ENCODE results near the gene RND2.
"Not testable (repeated sequence)": the region's sequence is repeated elsewhere in the genome, so short reads cannot be mapped to it uniquely, and the experiment has no call there.

RND2 gene

DNA sequence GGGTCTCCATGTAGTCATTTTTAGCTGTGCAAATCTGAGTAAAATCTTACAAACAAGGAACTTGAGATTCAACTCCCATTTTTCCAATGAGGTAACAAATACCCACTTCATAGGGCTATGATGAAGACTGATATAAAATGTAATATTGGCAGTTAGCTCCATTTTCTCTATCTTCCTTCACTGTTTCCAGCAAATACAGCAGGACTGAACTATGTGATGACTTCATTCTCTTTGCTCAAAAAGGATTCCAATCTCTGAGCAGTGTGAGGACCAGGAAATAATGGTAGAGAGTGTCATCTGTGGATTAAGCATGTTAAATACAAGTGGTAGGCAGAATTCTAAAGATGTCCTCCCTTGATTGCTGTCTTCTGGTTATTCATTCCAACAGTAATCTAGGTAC, 18.3 kb downstream of the RND2 start:
- peak; percentile 10 for DNase-seq (ENCODE audit: low read depth, low spot score)
- ChIA-PET POLR2A (interaction anchor here (0.7 kb wide), 1 partner anchor 18 kb away, joined by 3 read pairs; no protein-coding TSS in a partner anchor), CTCF (interaction anchor here (1.2 kb wide), 2 partner anchors 19 to 199 kb away, joined by 4 read pairs; partner anchors contain the start of gene AOC2)
- H3K4me3 ChIP-seq (ENCODE audit: low read depth, low read length), result no peak overlapping the region
- TF ChIP-seq, protein P1, sequence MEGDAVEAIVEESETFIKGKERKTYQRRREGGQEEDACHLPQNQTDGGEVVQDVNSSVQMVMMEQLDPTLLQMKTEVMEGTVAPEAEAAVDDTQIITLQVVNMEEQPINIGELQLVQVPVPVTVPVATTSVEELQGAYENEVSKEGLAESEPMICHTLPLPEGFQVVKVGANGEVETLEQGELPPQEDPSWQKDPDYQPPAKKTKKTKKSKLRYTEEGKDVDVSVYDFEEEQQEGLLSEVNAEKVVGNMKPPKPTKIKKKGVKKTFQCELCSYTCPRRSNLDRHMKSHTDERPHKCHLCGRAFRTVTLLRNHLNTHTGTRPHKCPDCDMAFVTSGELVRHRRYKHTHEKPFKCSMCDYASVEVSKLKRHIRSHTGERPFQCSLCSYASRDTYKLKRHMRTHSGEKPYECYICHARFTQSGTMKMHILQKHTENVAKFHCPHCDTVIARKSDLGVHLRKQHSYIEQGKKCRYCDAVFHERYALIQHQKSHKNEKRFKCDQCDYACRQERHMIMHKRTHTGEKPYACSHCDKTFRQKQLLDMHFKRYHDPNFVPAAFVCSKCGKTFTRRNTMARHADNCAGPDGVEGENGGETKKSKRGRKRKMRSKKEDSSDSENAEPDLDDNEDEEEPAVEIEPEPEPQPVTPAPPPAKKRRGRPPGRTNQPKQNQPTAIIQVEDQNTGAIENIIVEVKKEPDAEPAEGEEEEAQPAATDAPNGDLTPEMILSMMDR (IDR thresholded peaks at IDR 0.05; ENCODE audit: insufficient read depth, low read length, missing control alignments), result no peak

DNA sequence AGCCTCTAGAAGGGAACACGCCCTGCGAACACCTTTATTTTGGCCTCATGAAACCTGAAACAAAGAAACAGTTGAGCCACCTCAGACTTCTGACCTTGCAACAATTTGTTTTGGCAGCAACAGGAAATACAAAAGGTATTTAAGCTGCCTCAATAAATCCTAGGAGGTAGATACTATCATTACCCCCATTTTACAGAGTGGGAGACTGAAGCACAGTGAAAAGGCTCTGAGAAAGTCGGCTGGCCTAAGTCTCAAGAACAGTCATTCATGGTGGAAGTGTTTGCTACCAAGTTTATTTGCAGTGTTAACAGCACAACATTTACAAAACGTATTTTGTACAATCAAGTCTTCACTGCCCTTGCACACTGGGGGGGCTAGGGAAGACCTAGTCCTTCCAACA, 19.0 kb downstream of the RND2 start:
- CTCF ChIA-PET, result interaction anchor here (1.2 kb wide), 1 partner anchor 20 kb away, joined by 4 read pairs; no protein-coding TSS in a partner anchor
- no peak for DNase-seq (ENCODE audit: low read depth, low spot score)
- POLR2A ChIA-PET, result no interaction called here
- no peak overlapping the region for H3K4me3 ChIP-seq (ENCODE audit: low read depth, low read length)
- TF ChIP-seq, protein P1 (IDR thresholded peaks at IDR 0.05; ENCODE audit: insufficient read depth, low read length, missing control alignments), result no peak

DNA sequence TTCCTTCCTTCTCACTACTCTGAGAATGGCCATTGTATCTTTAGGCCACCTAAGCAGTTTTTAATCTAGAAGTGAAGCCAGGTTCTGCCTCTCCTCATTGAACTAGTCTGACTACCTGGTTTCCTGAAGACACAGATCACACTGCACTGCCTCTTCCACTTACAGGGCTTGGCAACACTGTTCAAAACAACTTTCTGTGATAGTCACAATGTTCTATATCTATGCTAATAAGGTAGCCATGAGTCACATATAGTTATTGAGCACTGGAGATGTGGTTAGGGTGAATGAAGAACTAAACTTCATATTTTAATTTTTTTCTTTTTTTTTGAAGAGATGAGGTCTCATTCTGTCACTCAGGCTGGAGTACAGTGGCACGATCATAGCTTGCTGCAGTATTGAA, 26.9 kb downstream of the RND2 start:
- ChIA-PET CTCF (no interaction called here), POLR2A (no interaction called here)
- TF ChIP-seq, protein P1 (IDR thresholded peaks at IDR 0.05; ENCODE audit: insufficient read depth, low read length, missing control alignments), result no peak
- no peak overlapping the region for H3K4me3 ChIP-seq (ENCODE audit: low read depth, low read length)
- DNase-seq (ENCODE audit: low read depth, low spot score), result no peak

DNA sequence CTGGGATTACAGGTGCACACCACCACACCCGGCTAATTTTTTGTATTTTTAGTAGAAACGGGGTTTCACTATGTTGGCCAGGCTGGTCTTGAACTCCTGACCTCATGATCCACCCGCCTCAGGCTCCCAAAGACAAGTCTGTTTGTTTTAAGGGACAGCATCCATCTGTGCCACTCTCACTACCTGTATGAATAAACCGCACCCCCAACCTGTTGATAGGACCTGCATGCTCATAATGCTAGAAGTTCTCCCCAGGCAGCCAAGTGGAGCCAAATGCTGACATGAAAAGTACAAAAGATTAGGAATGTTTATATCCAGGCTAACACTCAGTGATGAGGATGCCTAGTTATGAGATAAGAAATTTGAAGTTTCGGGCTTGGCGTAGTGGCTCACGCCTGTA, 28.0 kb downstream of the RND2 start:
- H3K4me3 ChIP-seq (ENCODE audit: low read depth, low read length); DNase-seq (ENCODE audit: low read depth, low spot score); CTCF ChIA-PET; POLR2A ChIA-PET: not testable (repeated sequence)

DNA sequence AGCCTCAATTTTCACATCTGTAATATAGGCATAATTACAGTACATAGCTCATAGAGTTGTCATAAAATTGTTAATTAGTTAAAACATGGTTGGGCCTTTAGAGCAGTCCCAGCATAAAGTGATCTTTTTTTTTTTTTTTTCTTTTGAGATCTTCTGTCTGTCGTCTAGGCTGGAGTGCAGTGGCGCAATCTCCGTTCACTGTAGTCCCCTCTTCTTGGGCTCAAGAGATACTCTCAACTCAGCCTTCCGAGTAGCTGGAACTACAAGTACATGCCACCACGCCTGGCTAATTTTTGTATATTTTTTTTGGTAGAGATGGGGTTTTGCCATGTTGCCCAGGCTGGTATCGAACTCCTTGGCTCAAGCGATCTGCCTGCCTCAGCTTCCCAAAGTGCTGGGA, 31.0 kb downstream of the RND2 start:
- ChIA-PET POLR2A (no interaction called here), CTCF (interaction anchor here (0.8 to 1.6 kb wide), 3 partner anchors 13 to 32 kb away, joined by 3 to 5 read pairs (median 4); no protein-coding TSS in a partner anchor)
- H3K4me3 ChIP-seq (ENCODE audit: low read depth, low read length), result no peak overlapping the region
- TF ChIP-seq, protein P1 (IDR thresholded peaks at IDR 0.05; ENCODE audit: insufficient read depth, low read length, missing control alignments), result no peak
- no peak for DNase-seq (ENCODE audit: low read depth, low spot score)

DNA sequence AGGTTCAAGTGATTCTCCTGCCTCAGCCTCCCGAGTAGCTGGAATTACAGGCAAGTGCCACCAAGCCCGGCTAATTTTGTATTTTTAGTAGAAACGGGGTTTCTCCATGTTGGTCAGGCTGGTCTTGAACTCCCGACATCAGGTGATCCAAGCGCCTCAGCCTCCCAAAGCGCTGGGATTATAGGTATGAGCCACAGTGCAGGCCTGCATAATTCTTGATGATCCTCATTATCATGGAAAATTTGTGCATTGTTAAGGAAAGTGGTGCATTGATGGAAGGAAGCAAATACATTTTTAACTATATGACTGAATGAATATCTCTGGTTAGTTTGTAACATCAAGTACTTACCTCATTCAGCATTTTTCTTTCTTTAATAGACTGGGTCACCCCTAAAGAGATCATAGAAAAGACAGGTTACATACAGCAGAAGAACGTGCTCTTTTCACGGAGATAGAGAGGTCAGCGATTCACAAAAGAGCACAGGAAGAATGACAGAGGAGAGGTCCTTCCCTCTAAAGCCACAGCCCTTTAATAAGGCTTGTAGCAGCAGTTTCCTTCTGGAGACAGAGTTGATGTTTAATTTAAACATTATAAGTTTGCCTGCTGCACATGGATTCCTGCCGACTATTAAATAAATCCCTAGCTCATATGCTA, 38.1 kb downstream of the RND2 start:
- TF ChIP-seq, protein P1 (IDR thresholded peaks at IDR 0.05; ENCODE audit: insufficient read depth, low read length, missing control alignments), result no peak
- H3K4me3 ChIP-seq (ENCODE audit: low read depth, low read length), result no peak overlapping the region
- ChIA-PET POLR2A (interaction anchor here (0.6 kb wide), 1 partner anchor 23 kb away, joined by 3 read pairs; no protein-coding TSS in a partner anchor), CTCF (no interaction called here)
- DNase-seq (ENCODE audit: low read depth, low spot score), result no peak

Measured in AG04449 (cell line).